Hematopoietic multipotent progenitor cell treated with erythropoietin and hydrocortisone succinate and interleukin-3 and kit ligand, for 6 days (in vitro differentiated cells): ENCODE measurements around the gene HINT1.
"Not testable (repeated sequence)": the region's sequence is repeated elsewhere in the genome, so short reads cannot be mapped to it uniquely, and the experiment has no call there.

Source experiments
- DNase-seq: peaks from one replicate; pipeline ENCODE4 v3.0.0-alpha.2; 2015

The HINT1 gene

DNA sequence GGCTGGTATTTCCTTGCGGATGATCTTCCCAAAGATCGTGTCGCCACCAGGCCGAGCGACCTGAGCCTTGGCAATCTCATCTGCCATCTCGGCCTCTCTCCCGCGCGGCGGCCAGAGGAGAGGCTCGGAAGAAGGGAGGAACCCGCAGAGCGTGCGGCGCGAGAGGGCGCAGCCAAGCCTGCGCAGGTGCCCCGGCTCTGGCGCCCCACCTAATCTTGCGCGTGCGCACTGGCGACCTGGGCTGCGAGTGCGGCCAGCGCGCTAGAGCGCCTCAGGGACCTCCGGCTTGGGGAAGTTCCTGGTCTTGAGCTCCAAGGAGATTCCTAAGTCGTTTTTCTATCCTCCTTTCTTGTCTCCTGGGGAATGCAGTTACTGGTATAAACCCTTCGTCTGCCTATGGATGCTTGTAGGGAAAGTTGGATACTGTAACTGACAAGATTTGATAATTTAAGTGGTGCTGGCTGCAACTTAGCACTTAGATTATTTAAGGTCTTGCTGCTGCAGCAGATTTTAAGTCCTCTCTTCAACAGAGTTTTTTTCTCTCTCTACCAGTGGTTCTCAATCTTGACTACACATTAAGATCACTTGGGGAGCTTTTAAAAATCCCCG is at the start of gene HINT1:
Gene HINT1, minus strand, starts transcription at position 138 of the 609 bp plus-strand sequence. Its CDS starts 51 bp downstream, at position 87.
- DNase-seq = peak; percentile 95

- DNase-seq = no peak
These were observed 49.7 kb upstream of the HINT1 start for GRCh38 chr5:131214609-131215227.

DNA sequence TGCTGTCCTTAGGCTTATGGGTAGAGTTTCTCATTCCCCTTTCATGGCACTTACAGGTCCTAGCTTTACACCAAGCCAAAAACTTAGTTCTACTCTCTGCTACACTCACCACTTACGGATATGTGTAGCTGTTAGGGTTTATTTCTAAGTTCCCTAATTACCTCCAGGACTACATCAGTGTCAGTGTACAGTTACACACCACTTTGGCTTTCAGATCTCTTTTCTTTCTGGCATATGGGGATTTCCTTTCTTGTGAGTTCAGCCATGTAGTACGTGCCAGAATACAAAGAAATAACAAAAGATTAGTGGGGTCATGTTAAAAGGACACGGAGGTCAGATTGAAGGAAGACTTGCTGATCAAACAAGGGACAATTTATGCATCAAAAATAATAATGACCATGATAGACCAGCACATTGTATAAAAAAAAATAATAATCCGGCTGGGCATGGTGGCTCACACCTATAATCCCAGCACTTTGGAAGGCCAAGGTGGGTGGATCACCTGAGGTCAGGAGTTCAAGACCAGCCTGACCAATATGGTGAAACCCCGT is 47.5 kb upstream of the HINT1 start:
- no peak for DNase-seq

DNA sequence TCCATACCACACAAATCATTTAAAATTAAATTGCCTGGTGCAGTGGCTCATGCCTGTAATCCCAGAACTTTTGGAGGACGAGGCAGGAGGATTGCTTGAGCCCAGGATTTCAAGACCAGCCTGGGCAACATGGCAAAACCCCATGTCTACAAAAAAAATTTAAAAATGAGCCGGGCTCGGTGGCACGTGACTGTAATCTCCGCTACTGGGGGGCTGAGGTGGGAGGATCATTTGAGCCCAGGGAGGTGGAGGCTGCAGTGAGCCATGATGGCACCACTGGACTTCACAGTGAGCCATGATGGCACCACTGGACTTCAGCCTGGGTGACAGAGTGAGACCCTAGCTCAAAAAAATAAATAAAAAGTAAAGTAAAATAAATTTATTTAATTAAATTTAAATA is 46.6 kb upstream of the HINT1 start:
- DNase-seq = no peak

- DNase-seq = no peak
These were observed 45.1 kb upstream of the HINT1 start for GRCh38 chr5:131210151-131210510.

GRCh38 chr5:131209506-131210150 is 44.6 kb upstream of the HINT1 start:
- DNase-seq = peak; percentile 67

- no peak for DNase-seq
These were observed 44.1 kb upstream of the HINT1 start for GRCh38 chr5:131209175-131209505.

DNA sequence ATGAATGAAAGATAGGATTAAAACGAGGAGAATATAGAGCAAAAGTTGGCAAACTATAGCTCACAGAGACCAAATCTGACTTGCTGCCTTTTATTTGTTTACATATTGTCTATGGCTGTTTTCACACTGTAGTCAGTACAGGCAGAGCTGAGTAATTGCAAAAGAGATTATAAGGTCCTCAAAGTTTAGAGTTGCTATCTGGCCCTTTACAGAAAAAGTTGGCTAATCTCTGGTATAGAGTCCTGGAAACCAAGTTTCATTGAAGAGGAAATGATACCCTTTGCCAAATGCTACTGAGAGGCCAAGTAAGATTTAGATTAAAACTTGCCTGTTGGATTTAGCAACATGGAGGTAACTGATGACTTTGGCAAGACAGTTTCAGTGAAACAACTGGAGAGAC is 41.7 kb upstream of the HINT1 start:
- DNase-seq = peak; percentile 48

DNA sequence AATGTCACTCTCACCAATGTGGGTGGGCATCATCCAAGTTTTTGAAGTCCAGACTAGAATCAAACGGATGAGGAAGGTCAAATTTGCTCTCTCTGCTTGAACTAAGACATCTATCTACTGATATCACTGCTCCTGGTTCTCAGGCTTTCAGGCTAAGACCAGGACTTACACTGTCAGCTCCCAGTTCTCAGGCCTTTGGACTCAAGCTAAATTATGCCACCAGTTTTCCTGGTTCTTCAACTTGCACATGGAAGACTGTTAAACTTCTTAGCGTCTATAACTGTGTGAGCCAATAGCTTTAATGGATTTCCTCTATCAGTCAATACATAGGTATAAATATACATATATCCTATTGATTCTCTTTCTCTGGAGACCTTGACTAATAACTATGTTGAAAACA is 41.0 kb upstream of the HINT1 start:
- no peak for DNase-seq

DNA sequence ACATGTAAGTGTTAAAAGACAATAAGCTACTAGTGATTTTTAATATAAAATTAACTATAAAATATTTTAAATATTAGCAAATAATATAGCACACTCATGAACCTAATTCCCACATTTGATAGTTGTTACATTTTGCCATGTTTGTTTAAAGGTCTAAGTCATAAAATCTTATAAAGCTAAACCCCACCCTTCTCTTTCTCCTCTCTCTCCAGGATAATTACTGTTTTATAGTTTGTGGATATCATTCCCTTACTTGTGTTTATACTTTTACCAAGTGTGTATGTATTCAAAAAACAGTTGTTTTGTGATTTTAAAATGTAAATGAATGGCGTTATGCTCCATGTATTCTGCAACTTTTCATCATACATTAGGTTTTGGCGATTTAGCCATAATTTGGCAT is 39.9 kb upstream of the HINT1 start:
- DNase-seq = no peak

GRCh38 chr5:131200560-131200959 is 35.5 kb upstream of the HINT1 start:
- no peak for DNase-seq

DNA sequence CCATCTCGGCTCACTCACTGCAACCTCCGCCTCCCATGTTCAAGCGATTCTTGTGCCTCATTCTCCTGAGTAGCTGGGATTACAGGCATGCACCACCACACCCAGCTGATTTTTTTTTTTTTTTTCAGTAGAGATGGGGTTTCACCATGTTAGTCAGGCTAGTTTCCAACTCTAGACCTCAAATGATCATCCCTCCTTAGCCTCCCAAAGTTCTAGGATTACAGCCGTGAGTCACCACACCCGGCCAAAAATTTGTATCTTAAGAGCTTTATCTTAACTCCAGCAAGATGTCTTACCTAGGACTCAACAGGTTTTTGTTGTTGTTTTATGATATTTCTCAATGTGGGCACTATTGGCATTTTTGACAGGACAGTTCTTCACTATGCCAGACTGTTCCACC is 33.6 kb upstream of the HINT1 start:
- DNase-seq = no peak

- no peak for DNase-seq
These were observed 31.3 kb upstream of the HINT1 start for GRCh38 chr5:131196331-131196730.

DNA sequence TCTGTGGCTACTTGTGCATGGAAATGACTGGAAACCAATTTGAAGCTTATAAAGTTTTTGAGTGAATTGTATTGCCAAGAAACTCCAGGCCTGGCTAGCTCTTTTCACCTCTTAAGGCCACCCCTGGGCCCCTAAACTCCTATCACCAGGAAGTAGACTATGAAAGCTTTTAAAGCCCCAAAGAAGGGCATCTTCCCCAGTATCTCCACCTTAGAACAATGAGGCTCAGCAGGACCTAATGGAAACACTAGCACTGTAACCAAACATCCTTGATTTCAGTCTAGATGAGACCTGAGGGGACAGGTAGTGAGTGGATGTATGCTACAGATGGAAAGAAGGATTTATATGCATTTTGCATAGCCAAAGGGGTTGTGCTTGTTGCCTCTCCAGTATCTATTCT is 30.6 kb upstream of the HINT1 start:
- DNase-seq = no peak

DNA sequence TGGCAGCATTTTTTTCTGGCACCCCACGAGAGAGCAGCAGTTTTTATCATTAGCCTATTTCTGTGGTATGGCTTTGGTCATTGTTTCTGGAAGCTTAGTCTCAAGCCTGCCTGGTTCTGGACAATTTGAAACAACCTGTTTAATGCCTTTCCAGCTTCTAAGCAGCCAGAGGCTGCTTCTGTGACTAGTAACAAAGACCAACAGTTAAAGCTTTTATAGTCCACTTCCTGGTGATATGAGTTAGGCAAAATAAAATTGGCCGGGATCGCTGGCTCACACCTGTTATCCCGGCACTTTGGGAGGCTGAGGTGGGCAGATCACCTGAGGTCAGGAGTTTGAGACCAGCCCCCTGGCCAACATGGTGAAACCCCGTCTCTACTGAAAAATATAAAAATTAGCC is 29.7 kb upstream of the HINT1 start:
- no peak for DNase-seq

DNA sequence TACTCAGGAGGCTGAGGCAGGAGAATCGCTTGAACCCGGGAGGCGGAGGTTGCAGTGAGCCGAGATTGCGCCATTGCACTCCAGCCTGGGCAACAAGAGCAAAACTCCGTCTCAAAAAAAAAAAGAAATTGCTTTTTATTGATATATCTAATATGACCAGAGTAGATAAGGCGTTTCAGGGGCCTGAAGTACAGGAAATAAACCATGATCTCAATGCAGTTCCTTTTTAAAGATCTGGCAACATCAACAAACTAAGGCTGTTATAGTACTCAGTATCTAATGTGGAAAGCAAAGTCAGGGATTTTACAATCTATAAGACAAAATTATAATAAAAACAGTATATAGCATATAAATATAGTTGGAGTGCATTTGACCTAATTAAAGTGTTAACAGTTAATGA is 28.8 kb upstream of the HINT1 start:
- not testable (repeated sequence) for DNase-seq

- DNase-seq = no peak
These were observed 28.1 kb upstream of the HINT1 start for GRCh38 chr5:131193106-131193505.

DNA sequence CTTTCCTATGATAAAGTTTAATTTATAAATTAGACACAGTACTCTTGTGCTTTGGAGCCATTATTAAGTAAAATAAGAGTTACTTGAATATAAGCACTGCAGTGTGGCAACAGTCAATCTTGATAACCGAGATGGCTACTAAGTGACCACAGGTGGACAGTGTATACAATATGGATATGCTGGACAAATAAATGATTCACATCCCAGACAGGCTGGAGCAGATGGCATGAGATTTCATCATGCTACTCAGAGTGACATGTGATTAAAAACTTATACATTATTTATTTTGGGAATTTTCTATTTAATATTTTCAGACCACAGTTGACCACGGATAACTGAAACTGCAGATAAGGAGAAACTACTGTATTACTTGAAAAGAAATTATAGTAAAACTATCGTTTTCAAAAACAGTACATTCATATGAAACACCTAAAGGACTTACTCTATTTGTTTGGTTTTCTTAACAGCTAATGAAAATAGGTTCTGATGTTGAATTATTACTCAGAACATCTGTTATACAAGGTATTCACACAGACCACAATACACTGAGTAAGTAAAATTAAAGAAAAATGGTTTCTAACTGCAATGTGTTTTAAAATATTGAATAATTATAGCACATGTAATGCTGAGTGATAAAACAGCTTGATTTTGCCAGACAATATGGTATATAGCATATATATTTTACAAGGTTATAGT is 21.7 kb upstream of the HINT1 start:
- DNase-seq = no peak

DNA sequence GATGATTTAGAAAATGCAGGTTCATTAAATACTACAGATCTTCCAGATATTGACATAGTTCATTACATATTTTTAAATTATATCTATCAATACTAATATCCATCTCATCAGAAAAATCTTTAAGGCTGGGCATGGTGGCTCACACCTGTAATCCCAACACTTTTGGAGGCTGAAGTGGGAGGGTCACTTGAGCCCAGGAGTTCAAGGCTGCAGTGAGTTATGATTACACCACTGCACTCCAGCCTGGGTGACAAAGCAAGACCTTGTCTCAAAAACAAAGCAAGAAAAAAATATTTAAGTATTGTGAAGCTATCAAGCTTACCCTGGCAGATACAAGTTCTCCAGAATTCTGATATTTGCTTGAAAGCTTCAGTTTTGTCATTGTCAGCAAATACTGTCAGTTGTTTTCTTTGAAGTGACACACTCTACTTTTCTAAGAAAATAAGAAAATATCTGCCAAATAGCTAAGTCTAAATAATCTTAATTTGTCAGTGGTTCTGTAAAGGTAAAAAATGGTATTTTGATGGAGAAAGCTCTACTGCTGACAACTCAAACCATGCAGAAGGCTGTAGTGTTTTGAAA is 20.6 kb upstream of the HINT1 start:
- DNase-seq = no peak

GRCh38 chr5:131182839-131183238 is 17.8 kb upstream of the HINT1 start:
- DNase-seq = peak; percentile 30

DNA sequence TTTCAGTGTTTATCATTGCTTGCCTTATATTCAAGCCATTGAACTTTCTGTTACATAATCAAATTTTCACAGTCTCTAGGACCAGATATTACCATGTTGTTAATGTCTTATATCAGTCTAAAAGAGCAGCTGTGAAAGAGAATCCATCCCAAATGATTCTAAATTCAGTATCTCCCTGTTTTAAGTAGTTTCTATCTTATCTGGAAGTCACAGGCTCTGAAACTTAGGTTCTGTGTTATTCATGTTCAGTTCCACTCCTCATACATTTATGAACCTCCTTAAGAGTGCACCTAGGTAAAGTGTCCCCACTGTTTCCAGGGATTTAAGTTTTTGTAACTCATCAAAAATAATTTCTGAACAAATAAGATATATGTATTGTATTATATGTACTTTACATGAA is 15.4 kb upstream of the HINT1 start:
- DNase-seq = peak; percentile 78

DNA sequence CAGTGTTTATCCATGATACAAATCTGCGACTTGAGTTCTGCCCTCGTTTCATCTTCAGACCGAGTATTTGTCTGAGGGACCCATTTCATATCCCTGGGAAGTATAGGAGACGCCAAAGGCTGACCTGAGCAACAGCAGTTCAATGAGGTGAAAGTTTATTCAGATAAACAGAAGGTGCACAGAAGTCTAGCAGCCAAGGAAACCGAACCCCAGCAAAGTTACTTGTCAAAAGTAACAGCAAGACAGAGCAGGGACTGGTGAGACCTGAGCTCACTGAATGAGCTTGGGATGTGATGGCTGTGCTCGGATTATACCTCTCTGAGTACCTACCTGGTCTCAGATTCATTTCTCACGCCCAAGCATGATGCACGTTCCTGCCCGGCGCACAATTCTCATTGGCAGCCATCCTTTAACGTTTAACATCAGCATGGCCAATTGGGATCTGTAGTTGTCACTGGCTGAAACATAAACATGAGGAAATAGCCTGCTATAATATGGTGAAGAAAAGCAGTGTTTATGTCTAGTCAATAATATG is 6.3 kb upstream of the HINT1 start:
- DNase-seq = peak; percentile 25
